Heart left ventricle (tissue), 16 donors: ENCODE measurements around the gene PHKB. TPM values are rescaled to one million over a fixed set of nuclear protein-coding genes. Genes with fewer than 3 reads are reported as not detected.

Experiments
- ATAC-seq, 4 donors: fragments of 200-7000 bp; cut with Tn5 transposase; one replicate each; pipeline ENCODE4 v1.9.1; 2020 to 2022; ENCODE audit warnings: moderate library complexity in 4 of 4, mild to moderate bottlenecking in 3 of 4, moderate number of reproducible peaks in 1 of 4
- DNase-seq, 5 donors: peaks; one replicate each; pipeline ENCODE4 v3.0.0-alpha.2; 2020
- H3K27ac ChIP-seq, 12 donors: fragments of 200-600 bp; sonication (generic) in 4 of 12; one replicate each; pipeline versions ENCODE4 v1.5.0 to v1.8.0; 2016 to 2022; ENCODE audit warnings: mild to moderate bottlenecking in 2 of 12
- H3K27me3 ChIP-seq, 9 donors: fragments of 200-600 bp; sonication (generic) in 2 of 9; one replicate each; pipeline versions ENCODE4 v1.5.1 to v1.8.0; 2016 to 2022; ENCODE audit warnings: mild to moderate bottlenecking in 3 of 9
- H3K36me3 ChIP-seq, 9 donors: fragments of 200-600 bp; sonication (generic) in 2 of 9; one replicate each; pipeline versions ENCODE4 v1.5.0 to v1.8.0; 2018 to 2022; ENCODE audit warnings: mild to moderate bottlenecking in 2 of 9
- H3K4me1 ChIP-seq, 12 donors: fragments of 200-600 bp; sonication (generic) in 4 of 12; one replicate each; pipeline versions ENCODE4 v1.5.0 to v1.8.0; 2016 to 2022; ENCODE audit warnings: mild to moderate bottlenecking in 3 of 12
- H3K4me3 ChIP-seq, 12 donors: fragments of 200-600 bp; sonication (generic) in 4 of 12; one replicate each; pipeline versions ENCODE4 v1.5.0 to v1.8.0; 2017 to 2022; ENCODE audit warnings: mild to moderate bottlenecking in 9 of 12, moderate library complexity in 4 of 12
- H3K9me3 ChIP-seq, 12 donors: fragments of 200-600 bp; sonication (generic) in 4 of 12; one replicate each; pipeline versions ENCODE4 v1.5.0 to v1.8.0; 2016 to 2022; ENCODE audit warnings: mild to moderate bottlenecking in 1 of 12
- CTCF ChIP-seq, 12 donors: fragments of 200-600 bp; sonication (generic) in 4 of 12; IDR thresholded peaks; one replicate each; pipeline versions ENCODE4 v1.5.0 to v1.8.0; 2018 to 2022; ENCODE audit warnings: antibody characterized with exemption in 12 of 12, mild to moderate bottlenecking in 5 of 12
- POLR2A ChIP-seq, 2 donors: fragments of 450-650 bp; IDR thresholded peaks; one replicate each; pipeline ENCODE4 v1.6.1; 2017; ENCODE audit warnings: antibody characterized with exemption in 2 of 2, mild to moderate bottlenecking in 2 of 2, moderate library complexity in 2 of 2
- WGBS, 4 donors: extraction: QIAGEN DNeasy Blood & Tissue Kit in 2 of 4; methylation state at CpG; one replicate each; pipeline versions ENCODE4 v1.1.5 to v1.1.7; 2013 to 2018; 5-methylcytosine and 5-hydroxymethylcytosine counted together
- intact Hi-C, 10 donors: fragments of 100-400 bp; cut with DNase I; formaldehyde crosslinking; loops; one replicate each; pipeline versions ENCODE4 v1.11.1 to v1.14.2; 2022
- polyA plus RNA-seq, 2 donors: library from polyadenylated mRNA; stranded (reverse); fragments of 200-250 nt; gene quantifications; one replicate each; pipeline ENCODE4 v1.2.3, GENCODE V29; 2013
- total RNA-seq, 9 donors: library from RNA; depleted of rRNA in 2 of 9; stranded (reverse); fragments of >200 nt in 2 of 9; fragmentation: NEBNext Ultra II Directional in 3 of 9; extraction: Animal tissue kit (Norgen Biotek cat#: 25700) in 3 of 9; gene quantifications; one replicate each; pipeline versions ENCODE4 v1.1.0 to v1.2.4, GENCODE V29; 2016 to 2023
- donor health status: ischemic (EF 13 %, LVEDD 7.1; RV severe dilation, severe dysfunction).
- donor health status: healthy with polysubstance abuse.
- donor health status: DM: no; HTN: yes; CAD: no.
- donor health status: DM: no; HTN: no; CAD: no.
- donor health status: ischemic (EF 25% LVEDD 6.9; RV normal size, moderate dysfunction).
- donor health status: ischemic (EF 25% LVEDD 5.7; RV mildly dilated, moderate dysfunction).
- donor health status: healthy.
- donor health status: DM: yes; HTN: yes; CAD: no.
- donor health status: ischemic (EF 35%, LVEDD 5.7; RV mildly dilated, moderate dysfunction).
- donor health status: nonischemic (EF 11% LVEDD 7.7; RV severe dilation, severe dysfunction).
- donor health status: DM: yes; HTN: yes; CAD: no.
- donor health status: PGD.
- donor health status: ischemic (EF 29% LVEDD 5.4; RV normal size, mild dysfunction).
- donor health status: nonischemic (EF 23%, LVEDD 6.1; RV moderate dilation, normal function).

Gene PHKB
- total and polyA plus RNA-seq, 11 donors: 14.2 to 70.1 (median 61.3) TPM

- no peaks in the 10 kb centered on the region for H3K36me3 ChIP-seq
- no peak overlapping the region for H3K4me3 ChIP-seq
- H3K4me1 ChIP-seq: peaks cover 0 to 8% (median 0%) of the 10 kb centered on the region in 12 donors
- DNase-seq (no peak), ATAC-seq (no peak)
- H3K9me3 ChIP-seq: peaks cover 0 to 5% (median 0%) of the 10 kb centered on the region in 12 donors
- intact Hi-C loops: no loop called here
- TF ChIP-seq POLR2A (IDR thresholded peaks at IDR 0.05) (no peak), CTCF (IDR thresholded peaks at IDR 0.05) (no peak)
- WGBS, 4 donors: 80 to 82% (median 81%) methylated on average over 1 of the region's 1 CpG
- no peaks in the 10 kb centered on the region for H3K27me3 ChIP-seq
- H3K27ac ChIP-seq: no peak overlapping the region
Measured at GRCh38 chr16:47625115-47625567, 164.0 kb downstream of the PHKB start.

GRCh38 chr16:47626246-47626645 is 165.1 kb downstream of the PHKB start:
- Histone ChIP-seq H3K27ac (no peak overlapping the region), H3K4me3 (no peak overlapping the region), H3K27me3 (no peaks in the 10 kb centered on the region), H3K9me3 (peaks cover 0 to 5% (median 0%) of the 10 kb centered on the region in 12 donors), H3K36me3 (peaks cover 0 to 6% (median 0%) of the 10 kb centered on the region in 9 donors), H3K4me1 (peaks cover 0 to 8% (median 0%) of the 10 kb centered on the region in 12 donors)
- TF ChIP-seq CTCF (IDR thresholded peaks at IDR 0.05) (no peak), POLR2A (IDR thresholded peaks at IDR 0.05) (no peak)
- 89 to 100% (median 98%) methylated on average over 1 of the region's 1 CpG for WGBS, 4 donors
- ATAC-seq: no peak
- DNase-seq: no peak
- intact Hi-C loops: no loop called here

GRCh38 chr16:47627085-47627639 is 166.0 kb downstream of the PHKB start:
- Histone ChIP-seq H3K4me3 (no peak overlapping the region), H3K27ac (no peak overlapping the region), H3K9me3 (peaks cover 0 to 5% (median 0%) of the 10 kb centered on the region in 12 donors), H3K36me3 (peaks cover 0 to 6% (median 0%) of the 10 kb centered on the region in 9 donors), H3K27me3 (no peaks in the 10 kb centered on the region), H3K4me1 (peaks cover 0 to 8% (median 0%) of the 10 kb centered on the region in 12 donors)
- no peak for DNase-seq
- intact Hi-C loops: no loop called here
- 78 to 83% (median 82%) methylated on average over 6 of the region's 6 CpGs for WGBS, 4 donors
- TF ChIP-seq CTCF (IDR thresholded peaks at IDR 0.05) (no peak), POLR2A (IDR thresholded peaks at IDR 0.05) (no peak)
- ATAC-seq: no peak

- Histone ChIP-seq H3K4me3 (no peak overlapping the region), H3K36me3 (peaks cover 0 to 6% (median 0%) of the 10 kb centered on the region in 9 donors), H3K9me3 (peaks cover 0 to 5% (median 0%) of the 10 kb centered on the region in 12 donors), H3K27ac (no peak overlapping the region), H3K27me3 (no peaks in the 10 kb centered on the region), H3K4me1 (peaks cover 0 to 8% (median 0%) of the 10 kb centered on the region in 12 donors)
- ATAC-seq (no peak), DNase-seq (no peak)
- TF ChIP-seq POLR2A (IDR thresholded peaks at IDR 0.05): no peak
- intact Hi-C loops: no loop called here
Measured at GRCh38 chr16:47627721-47628120, 166.6 kb downstream of the PHKB start.

GRCh38 chr16:47631131-47631530 is 170.0 kb downstream of the PHKB start:
- H3K9me3 ChIP-seq: peaks cover 0 to 5% (median 0%) of the 10 kb centered on the region in 12 donors
- 96 to 98% (median 97%) methylated on average over 5 of the region's 5 CpGs for WGBS, 4 donors
- ATAC-seq (no peak), DNase-seq (no peak)
- H3K4me1 ChIP-seq: peaks cover 0 to 17% (median 0%) of the 10 kb centered on the region in 12 donors
- no peak for TF ChIP-seq POLR2A (IDR thresholded peaks at IDR 0.05)
- TF ChIP-seq CTCF (IDR thresholded peaks at IDR 0.05): no peak
- H3K36me3 ChIP-seq: peaks cover 0 to 16% (median 0%) of the 10 kb centered on the region in 9 donors
- H3K27me3 ChIP-seq: no peaks in the 10 kb centered on the region
- H3K27ac ChIP-seq: no peak overlapping the region
- no peak overlapping the region for H3K4me3 ChIP-seq
- intact Hi-C loops: no loop called here
